ENCODE results near the gene LIG4.
"Not testable (repeated sequence)": the region's sequence is repeated elsewhere in the genome, so short reads cannot be mapped to it uniquely, and the experiment has no call there.

The LIG4 gene

GRCh38 chr13:108218044-108218974 lies 3.0 kb upstream of the LIG4 start, which contains the start of gene ABHD13:
TSS of gene ABHD13 (plus strand) at chr13:108218392. CDS start at chr13:108229219, 10,827 bp downstream.
- peaks cover 20% of the 10 kb centered on the region for H3K4me1 ChIP-seq (ENCODE audit: control insufficient read depth, insufficient read depth, low read length, poor library complexity, severe bottlenecking)

GRCh38 chr13:108217307-108218043 lies 2.1 kb upstream of the LIG4 start:
- H3K4me3 ChIP-seq (ENCODE audit: insufficient read depth, low read depth, low read length, poor library complexity, severe bottlenecking) = peak overlapping the region; percentile 93
- not testable (repeated sequence) for H3K9me3 ChIP-seq (ENCODE audit: control insufficient read depth, low read length); H3K36me3 ChIP-seq (ENCODE audit: control insufficient read depth, insufficient read depth, low read length); DNase-seq; H3K27me3 ChIP-seq (replicated peaks; ENCODE audit: control insufficient read depth, insufficient read depth, low read length, poor library complexity, severe bottlenecking)
- peaks cover 20% of the 10 kb centered on the region for H3K4me1 ChIP-seq (ENCODE audit: control insufficient read depth, insufficient read depth, low read length, poor library complexity, severe bottlenecking)
- peak overlapping the region; percentile 74 for H3K27ac ChIP-seq (ENCODE audit: insufficient read depth, low read length, poor library complexity, severe bottlenecking)

More at GRCh38 chr13:108218044-108218974, 3.0 kb upstream of the LIG4 start, which contains the start of gene ABHD13:
- Histone ChIP-seq H3K9me3 (ENCODE audit: control insufficient read depth, low read length) (no peaks in the 10 kb centered on the region), H3K27me3 (replicated peaks; ENCODE audit: control insufficient read depth, insufficient read depth, low read length, poor library complexity, severe bottlenecking) (no peaks in the 10 kb centered on the region), H3K36me3 (ENCODE audit: control insufficient read depth, insufficient read depth, low read length) (no peaks in the 10 kb centered on the region), H3K27ac (ENCODE audit: insufficient read depth, low read length, poor library complexity, severe bottlenecking) (peak within 1 kb of the TSS; percentile 74), H3K4me3 (ENCODE audit: insufficient read depth, low read depth, low read length, poor library complexity, severe bottlenecking) (peak within 1 kb of the TSS; percentile 93)
- peak; percentile 83 to 85 (median 85) for DNase-seq

- peaks cover 13% of the 10 kb centered on the region for H3K4me1 ChIP-seq (ENCODE audit: control insufficient read depth, insufficient read depth, low read length, poor library complexity, severe bottlenecking)
- peaks cover 13% of the 10 kb centered on the region for H3K36me3 ChIP-seq (ENCODE audit: control insufficient read depth, insufficient read depth, low read length)
- no peak for DNase-seq
- no peaks in the 10 kb centered on the region for H3K9me3 ChIP-seq (ENCODE audit: control insufficient read depth, low read length)
- peak overlapping the region; percentile 30 for H3K4me3 ChIP-seq (ENCODE audit: insufficient read depth, low read depth, low read length, poor library complexity, severe bottlenecking)
- H3K27ac ChIP-seq (ENCODE audit: insufficient read depth, low read length, poor library complexity, severe bottlenecking) = no peak overlapping the region
- H3K27me3 ChIP-seq (replicated peaks; ENCODE audit: control insufficient read depth, insufficient read depth, low read length, poor library complexity, severe bottlenecking) = no peaks in the 10 kb centered on the region
These were observed 680 bp downstream of the LIG4 start for GRCh38 chr13:108214441-108215271.

GRCh38 chr13:108213946-108214345 lies 1.4 kb downstream of the LIG4 start:
- no peaks in the 10 kb centered on the region for H3K27me3 ChIP-seq (replicated peaks; ENCODE audit: control insufficient read depth, insufficient read depth, low read length, poor library complexity, severe bottlenecking)
- no peak overlapping the region for H3K27ac ChIP-seq (ENCODE audit: insufficient read depth, low read length, poor library complexity, severe bottlenecking)
- H3K9me3 ChIP-seq (ENCODE audit: control insufficient read depth, low read length) = peaks cover 4% of the 10 kb centered on the region
- peaks cover 12% of the 10 kb centered on the region for H3K4me1 ChIP-seq (ENCODE audit: control insufficient read depth, insufficient read depth, low read length, poor library complexity, severe bottlenecking)
- no peak for DNase-seq
- H3K4me3 ChIP-seq (ENCODE audit: insufficient read depth, low read depth, low read length, poor library complexity, severe bottlenecking) = no peak overlapping the region
- peaks cover 13% of the 10 kb centered on the region for H3K36me3 ChIP-seq (ENCODE audit: control insufficient read depth, insufficient read depth, low read length)

- Histone ChIP-seq H3K4me1 (ENCODE audit: control insufficient read depth, insufficient read depth, low read length, poor library complexity, severe bottlenecking) (peaks cover 12% of the 10 kb centered on the region), H3K36me3 (ENCODE audit: control insufficient read depth, insufficient read depth, low read length) (peaks cover 13% of the 10 kb centered on the region)
These were observed 2.5 kb downstream of the LIG4 start for GRCh38 chr13:108212886-108213285.

GRCh38 chr13:108210551-108210950 lies 4.8 kb downstream of the LIG4 start:
- no peak for DNase-seq
- H3K36me3 ChIP-seq (ENCODE audit: control insufficient read depth, insufficient read depth, low read length) = peaks cover 13% of the 10 kb centered on the region
- H3K27me3 ChIP-seq (replicated peaks; ENCODE audit: control insufficient read depth, insufficient read depth, low read length, poor library complexity, severe bottlenecking) = no peaks in the 10 kb centered on the region
- no peak overlapping the region for H3K27ac ChIP-seq (ENCODE audit: insufficient read depth, low read length, poor library complexity, severe bottlenecking)
- no peak overlapping the region for H3K4me3 ChIP-seq (ENCODE audit: insufficient read depth, low read depth, low read length, poor library complexity, severe bottlenecking)
- no peaks in the 10 kb centered on the region for H3K4me1 ChIP-seq (ENCODE audit: control insufficient read depth, insufficient read depth, low read length, poor library complexity, severe bottlenecking)
- peaks cover 4% of the 10 kb centered on the region for H3K9me3 ChIP-seq (ENCODE audit: control insufficient read depth, low read length)

More at GRCh38 chr13:108212886-108213285, 2.5 kb downstream of the LIG4 start:
- Histone ChIP-seq H3K9me3 (ENCODE audit: control insufficient read depth, low read length) (peaks cover 4% of the 10 kb centered on the region), H3K27me3 (replicated peaks; ENCODE audit: control insufficient read depth, insufficient read depth, low read length, poor library complexity, severe bottlenecking) (no peaks in the 10 kb centered on the region), H3K27ac (ENCODE audit: insufficient read depth, low read length, poor library complexity, severe bottlenecking) (no peak overlapping the region), H3K4me3 (ENCODE audit: insufficient read depth, low read depth, low read length, poor library complexity, severe bottlenecking) (no peak overlapping the region)
- no peak for DNase-seq

GRCh38 chr13:108200781-108201398 lies 14.4 kb downstream of the LIG4 start:
- DNase-seq = no peak
- H3K36me3 ChIP-seq (ENCODE audit: control insufficient read depth, insufficient read depth, low read length) = no peaks in the 10 kb centered on the region
- no peak overlapping the region for H3K4me3 ChIP-seq (ENCODE audit: insufficient read depth, low read depth, low read length, poor library complexity, severe bottlenecking)
- no peaks in the 10 kb centered on the region for H3K9me3 ChIP-seq (ENCODE audit: control insufficient read depth, low read length)
- no peaks in the 10 kb centered on the region for H3K4me1 ChIP-seq (ENCODE audit: control insufficient read depth, insufficient read depth, low read length, poor library complexity, severe bottlenecking)
- no peaks in the 10 kb centered on the region for H3K27me3 ChIP-seq (replicated peaks; ENCODE audit: control insufficient read depth, insufficient read depth, low read length, poor library complexity, severe bottlenecking)
- H3K27ac ChIP-seq (ENCODE audit: insufficient read depth, low read length, poor library complexity, severe bottlenecking) = no peak overlapping the region

- no peaks in the 10 kb centered on the region for H3K27me3 ChIP-seq (replicated peaks; ENCODE audit: control insufficient read depth, insufficient read depth, low read length, poor library complexity, severe bottlenecking)
- H3K27ac ChIP-seq (ENCODE audit: insufficient read depth, low read length, poor library complexity, severe bottlenecking) = no peak overlapping the region
- H3K4me3 ChIP-seq (ENCODE audit: insufficient read depth, low read depth, low read length, poor library complexity, severe bottlenecking) = no peak overlapping the region
These were observed 19.5 kb downstream of the LIG4 start for GRCh38 chr13:108195861-108196260.

GRCh38 chr13:108195146-108195545 lies 20.2 kb downstream of the LIG4 start:
- H3K36me3 ChIP-seq (ENCODE audit: control insufficient read depth, insufficient read depth, low read length) = no peaks in the 10 kb centered on the region
- DNase-seq = no peak
- H3K9me3 ChIP-seq (ENCODE audit: control insufficient read depth, low read length) = peaks cover 4% of the 10 kb centered on the region
- no peak overlapping the region for H3K27ac ChIP-seq (ENCODE audit: insufficient read depth, low read length, poor library complexity, severe bottlenecking)
- no peak overlapping the region for H3K4me3 ChIP-seq (ENCODE audit: insufficient read depth, low read depth, low read length, poor library complexity, severe bottlenecking)
- no peaks in the 10 kb centered on the region for H3K4me1 ChIP-seq (ENCODE audit: control insufficient read depth, insufficient read depth, low read length, poor library complexity, severe bottlenecking)
- no peaks in the 10 kb centered on the region for H3K27me3 ChIP-seq (replicated peaks; ENCODE audit: control insufficient read depth, insufficient read depth, low read length, poor library complexity, severe bottlenecking)

More at GRCh38 chr13:108195861-108196260, 19.5 kb downstream of the LIG4 start:
- no peak for DNase-seq
- Histone ChIP-seq H3K9me3 (ENCODE audit: control insufficient read depth, low read length) (peaks cover 4% of the 10 kb centered on the region), H3K36me3 (ENCODE audit: control insufficient read depth, insufficient read depth, low read length) (no peaks in the 10 kb centered on the region), H3K4me1 (ENCODE audit: control insufficient read depth, insufficient read depth, low read length, poor library complexity, severe bottlenecking) (no peaks in the 10 kb centered on the region)
